Astrocyte (in vitro differentiated cells and primary cell): ENCODE measurements around the gene MIGA1. TPM values are rescaled to one million over a fixed set of nuclear protein-coding genes. Genes with fewer than 3 reads are reported as not detected.

Experiments used
- DNase-seq: peaks from one replicate; pipeline ENCODE4 v3.0.0-alpha.2; 2010; ENCODE audit warnings: low read depth
- FAIRE-seq: peaks from 2 replicates; lab custom pipeline; 2011; peaks lifted over from hg19 to GRCh38; lab: Jason Lieb, UNC
- H2AFZ ChIP-seq: 2 replicates; pipeline ENCODE4 v1.6.0; 2012; ENCODE audit warnings: low read depth, low read length, inconsistent platforms
- H3K27ac ChIP-seq: 2 replicates; pipeline ENCODE4 v1.5.1; 2011; ENCODE audit warnings: low read depth, low read length, inconsistent platforms
- H3K27me3 ChIP-seq: 2 replicates; pipeline ENCODE4 v1.6.0; 2011; ENCODE audit warnings: low read length, inconsistent platforms; ENCODE audit not compliant: insufficient read depth
- H3K36me3 ChIP-seq: 2 replicates; pipeline ENCODE4 v1.5.1; 2011; ENCODE audit warnings: low read length, inconsistent platforms; ENCODE audit not compliant: insufficient read depth
- H3K4me1 ChIP-seq: 2 replicates; pipeline ENCODE4 v1.5.1; 2011; ENCODE audit warnings: low read length, inconsistent platforms; ENCODE audit not compliant: insufficient read depth
- H3K4me2 ChIP-seq: 2 replicates; pipeline ENCODE4 v1.6.0; 2012; ENCODE audit warnings: low read length, inconsistent platforms
- H3K4me3 ChIP-seq: 2 replicates; pipeline ENCODE4 v1.5.1; 2011; ENCODE audit warnings: low read depth, mild to moderate bottlenecking, low read length, inconsistent platforms; ENCODE audit not compliant: insufficient read depth
- H3K79me2 ChIP-seq: 2 replicates; pipeline ENCODE4 v1.6.0; 2012; ENCODE audit warnings: mild to moderate bottlenecking, low read length, inconsistent platforms; ENCODE audit not compliant: insufficient read depth
- H3K9ac ChIP-seq: 2 replicates; pipeline ENCODE4 v1.6.0; 2012; ENCODE audit warnings: mild to moderate bottlenecking, low read length, inconsistent platforms
- H3K9me3 ChIP-seq: 2 replicates; pipeline ENCODE4 v1.5.1; 2012; ENCODE audit warnings: low read depth, mild to moderate bottlenecking, low read length, inconsistent platforms; ENCODE audit not compliant: insufficient read depth
- H4K20me1 ChIP-seq: 2 replicates; pipeline ENCODE4 v1.6.0; 2012; ENCODE audit warnings: low read length, inconsistent platforms; ENCODE audit not compliant: insufficient read depth
- H3K27ac Mint-ChIP-seq: one replicate; pipeline ENCODE4 v1.8.0; 2021; ENCODE audit warnings: mild to moderate bottlenecking, mixed read lengths; ENCODE audit not compliant: unreplicated experiment
- H3K27me3 Mint-ChIP-seq: one replicate; pipeline ENCODE4 v1.8.0; 2021; ENCODE audit warnings: low read depth, mixed read lengths; ENCODE audit not compliant: unreplicated experiment
- H3K36me3 Mint-ChIP-seq: one replicate; pipeline ENCODE4 v1.8.0; 2021; ENCODE audit warnings: low read depth, mixed read lengths; ENCODE audit not compliant: unreplicated experiment
- H3K4me1 Mint-ChIP-seq: one replicate; pipeline ENCODE4 v1.8.0; 2021; ENCODE audit warnings: low read depth, mixed read lengths; ENCODE audit not compliant: unreplicated experiment
- H3K4me3 Mint-ChIP-seq: one replicate; pipeline ENCODE4 v1.8.0; 2021; ENCODE audit warnings: mild to moderate bottlenecking, moderate library complexity, mixed read lengths; ENCODE audit not compliant: unreplicated experiment
- H3K9me3 Mint-ChIP-seq: one replicate; pipeline ENCODE4 v1.8.0; 2021; ENCODE audit warnings: mild to moderate bottlenecking, mixed read lengths; ENCODE audit not compliant: unreplicated experiment
- EZH2 ChIP-seq: IDR thresholded peaks from 2 replicates; pipeline ENCODE4 v1.6.1; 2012; ENCODE audit warnings: mild to moderate bottlenecking, low read length, inconsistent platforms; ENCODE audit not compliant: insufficient read depth
- total RNA-seq: library from RNA; stranded (reverse); gene quantifications from 2 replicates; pipeline ENCODE4 v1.2.1, GENCODE V29; 2021
- TF ChIP-seq, protein P1 (sequence below): IDR thresholded peaks from 2 replicates; pipeline ENCODE4 v1.5.1; 2011; ENCODE audit warnings: low read depth, mild to moderate bottlenecking, inconsistent platforms, low read length, moderate library complexity; ENCODE audit not compliant: insufficient read depth

MIGA1 gene
- total RNA-seq, 1 donor from 2014 or later, result 17.7 TPM

DNA sequence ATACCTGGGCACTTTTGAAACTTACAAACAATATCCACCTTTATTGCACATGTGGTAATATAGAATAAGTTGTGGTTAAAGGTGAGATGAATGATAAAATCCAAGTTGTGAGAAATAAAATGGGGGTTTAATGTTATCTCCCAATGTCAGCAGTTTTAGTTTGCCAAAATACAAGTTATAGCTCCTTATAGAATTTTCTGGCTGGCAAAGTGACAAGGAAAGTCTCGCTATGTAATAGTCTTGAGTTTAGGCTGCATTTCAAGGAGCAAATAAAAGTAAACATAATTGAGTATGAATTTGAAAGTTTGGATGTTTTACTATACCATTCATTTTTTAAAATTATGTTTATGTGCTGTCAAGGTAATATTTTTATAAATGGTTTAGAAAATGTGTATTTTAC is 94.0 kb downstream of the MIGA1 start:
- no peak for TF ChIP-seq EZH2
- TF ChIP-seq, protein P1, sequence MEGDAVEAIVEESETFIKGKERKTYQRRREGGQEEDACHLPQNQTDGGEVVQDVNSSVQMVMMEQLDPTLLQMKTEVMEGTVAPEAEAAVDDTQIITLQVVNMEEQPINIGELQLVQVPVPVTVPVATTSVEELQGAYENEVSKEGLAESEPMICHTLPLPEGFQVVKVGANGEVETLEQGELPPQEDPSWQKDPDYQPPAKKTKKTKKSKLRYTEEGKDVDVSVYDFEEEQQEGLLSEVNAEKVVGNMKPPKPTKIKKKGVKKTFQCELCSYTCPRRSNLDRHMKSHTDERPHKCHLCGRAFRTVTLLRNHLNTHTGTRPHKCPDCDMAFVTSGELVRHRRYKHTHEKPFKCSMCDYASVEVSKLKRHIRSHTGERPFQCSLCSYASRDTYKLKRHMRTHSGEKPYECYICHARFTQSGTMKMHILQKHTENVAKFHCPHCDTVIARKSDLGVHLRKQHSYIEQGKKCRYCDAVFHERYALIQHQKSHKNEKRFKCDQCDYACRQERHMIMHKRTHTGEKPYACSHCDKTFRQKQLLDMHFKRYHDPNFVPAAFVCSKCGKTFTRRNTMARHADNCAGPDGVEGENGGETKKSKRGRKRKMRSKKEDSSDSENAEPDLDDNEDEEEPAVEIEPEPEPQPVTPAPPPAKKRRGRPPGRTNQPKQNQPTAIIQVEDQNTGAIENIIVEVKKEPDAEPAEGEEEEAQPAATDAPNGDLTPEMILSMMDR, result no peak
- Histone ChIP-seq H3K4me2 (no peak overlapping the region), H3K4me3 (no peak overlapping the region), H3K4me1 (peaks cover 3% of the 10 kb centered on the region), H4K20me1 (no peaks in the 10 kb centered on the region), H3K79me2 (no peaks in the 10 kb centered on the region), H3K27me3 (no peaks in the 10 kb centered on the region), H2AFZ (no peak overlapping the region), H3K9me3 (no peaks in the 10 kb centered on the region), H3K36me3 (no peaks in the 10 kb centered on the region), H3K9ac (no peak overlapping the region), H3K27ac (no peak overlapping the region)
- peaks cover 6% of the 10 kb centered on the region for H3K36me3 Mint-ChIP-seq
- DNase-seq (no peak), FAIRE-seq (no peak)
- H3K27me3 Mint-ChIP-seq, result no peaks in the 10 kb centered on the region
- H3K4me3 Mint-ChIP-seq, result no peak overlapping the region
- no peaks in the 10 kb centered on the region for H3K4me1 Mint-ChIP-seq
- H3K27ac Mint-ChIP-seq, result no peak overlapping the region
- no peaks in the 10 kb centered on the region for H3K9me3 Mint-ChIP-seq

DNA sequence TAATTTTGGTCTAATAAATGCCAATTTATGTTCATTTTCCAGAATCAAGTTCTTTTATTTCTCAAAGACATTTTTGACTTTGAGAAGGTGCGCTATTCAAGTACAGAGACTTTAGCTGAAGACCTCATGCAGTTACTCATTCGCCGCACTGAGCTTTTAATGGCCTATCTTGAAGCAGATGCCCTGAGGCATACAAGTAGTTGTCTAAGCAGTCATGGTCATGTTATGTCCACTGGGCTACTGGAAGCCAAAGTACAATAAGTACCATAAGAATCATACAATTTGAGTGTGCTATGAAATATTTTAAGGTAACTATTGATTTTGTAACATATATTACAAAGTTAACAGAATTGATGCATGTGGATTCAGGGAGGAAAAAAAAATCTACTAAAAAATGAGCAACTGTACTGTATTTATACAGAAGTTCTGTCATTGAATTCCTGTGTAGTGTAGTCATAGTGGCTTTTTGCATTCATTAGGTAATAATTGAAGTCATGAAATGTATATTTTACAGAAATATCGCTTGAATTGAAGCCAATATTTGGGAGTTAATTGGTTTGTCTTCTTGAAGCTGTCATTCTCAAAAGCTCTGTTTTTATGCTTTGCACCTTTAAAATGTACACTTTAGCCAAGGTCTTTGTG is 95.5 kb downstream of the MIGA1 start:
- Mint-ChIP-seq H3K9me3 (no peaks in the 10 kb centered on the region), H3K36me3 (peaks cover 4% of the 10 kb centered on the region), H3K4me3 (no peak overlapping the region), H3K27ac (no peak overlapping the region), H3K27me3 (no peaks in the 10 kb centered on the region), H3K4me1 (no peaks in the 10 kb centered on the region)
- Histone ChIP-seq H4K20me1 (no peaks in the 10 kb centered on the region), H3K4me2 (no peak overlapping the region), H2AFZ (no peak overlapping the region), H3K79me2 (no peaks in the 10 kb centered on the region), H3K9ac (no peak overlapping the region), H3K4me1 (peaks cover 3% of the 10 kb centered on the region), H3K36me3 (no peaks in the 10 kb centered on the region), H3K27me3 (no peaks in the 10 kb centered on the region), H3K27ac (peak overlapping the region; percentile 23), H3K4me3 (no peak overlapping the region), H3K9me3 (no peaks in the 10 kb centered on the region)
- FAIRE-seq (no peak), DNase-seq (peak; percentile 47)
- TF ChIP-seq, protein P1, result no peak
- TF ChIP-seq EZH2, result no peak

DNA sequence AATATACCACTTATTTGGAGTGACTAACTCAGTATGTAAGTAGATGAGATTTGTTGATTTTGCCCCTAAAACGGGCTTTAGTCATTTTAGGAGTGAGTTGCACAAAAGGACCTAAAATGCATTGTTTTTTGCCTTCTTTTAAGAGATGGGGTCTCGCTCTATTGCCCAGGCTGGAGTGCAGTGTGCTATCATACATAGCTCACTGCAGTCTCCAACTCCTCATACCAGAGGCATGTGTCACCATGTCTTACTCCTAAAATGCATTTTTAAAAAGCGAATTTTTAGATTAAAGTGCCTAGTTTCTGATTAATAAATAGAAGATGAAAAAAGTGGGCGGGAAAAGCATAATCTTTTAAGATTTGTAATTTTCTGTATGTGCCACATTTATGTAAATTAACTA is 97.4 kb downstream of the MIGA1 start:
- Histone ChIP-seq H3K79me2 (no peaks in the 10 kb centered on the region), H3K9ac (no peak overlapping the region), H3K4me2 (no peak overlapping the region), H2AFZ (no peak overlapping the region), H3K4me3 (no peak overlapping the region), H3K36me3 (no peaks in the 10 kb centered on the region), H3K27ac (no peak overlapping the region), H3K27me3 (no peaks in the 10 kb centered on the region), H4K20me1 (no peaks in the 10 kb centered on the region), H3K4me1 (peaks cover 3% of the 10 kb centered on the region), H3K9me3 (no peaks in the 10 kb centered on the region)
- no peaks in the 10 kb centered on the region for H3K27me3 Mint-ChIP-seq
- TF ChIP-seq, protein P1, result no peak
- FAIRE-seq (no peak), DNase-seq (peak; percentile 42)
- H3K9me3 Mint-ChIP-seq, result no peaks in the 10 kb centered on the region
- no peak overlapping the region for H3K4me3 Mint-ChIP-seq
- H3K4me1 Mint-ChIP-seq, result no peaks in the 10 kb centered on the region
- no peak overlapping the region for H3K27ac Mint-ChIP-seq
- H3K36me3 Mint-ChIP-seq, result peaks cover 4% of the 10 kb centered on the region
